Glomerular visceral epithelial cell (primary cell): ENCODE measurements around the gene KIAA2012.
A peak's percentile ranks its signal among the peaks of the same experiment; 100 is the strongest.
"Not testable (repeated sequence)": the region's sequence is repeated elsewhere in the genome, so short reads cannot be mapped to it uniquely, and the experiment has no call there.

Experiments used
- DNase-seq: peaks from one replicate; pipeline ENCODE4 v3.0.0-alpha.2; 2016; ENCODE audit errors: extremely low spot score

Gene KIAA2012

DNA sequence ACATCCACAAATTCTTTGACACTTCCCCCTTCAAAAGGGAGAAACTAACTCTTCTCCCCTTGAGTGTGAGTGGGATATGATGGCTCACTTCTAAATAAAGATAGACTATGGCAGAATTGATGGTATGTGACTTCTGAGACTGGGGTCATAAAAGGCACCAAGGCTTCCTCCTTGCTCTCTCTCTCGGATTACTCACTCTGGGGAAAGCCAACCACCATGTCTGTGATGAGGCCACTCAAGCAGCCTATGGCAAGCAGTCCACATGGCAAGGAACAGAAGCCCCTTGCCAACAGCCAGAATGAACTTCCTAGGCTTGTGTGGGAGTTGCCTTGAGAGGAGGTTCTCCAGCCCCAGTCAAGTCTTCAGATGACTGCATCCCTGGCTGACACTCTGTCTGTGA is 43.6 kb downstream of the KIAA2012 start:
- DNase-seq = no peak

GRCh38 chr2:202118168-202118567 is 45.1 kb downstream of the KIAA2012 start:
- DNase-seq = no peak

GRCh38 chr2:202120828-202121227 is 47.8 kb downstream of the KIAA2012 start:
- no peak for DNase-seq

DNA sequence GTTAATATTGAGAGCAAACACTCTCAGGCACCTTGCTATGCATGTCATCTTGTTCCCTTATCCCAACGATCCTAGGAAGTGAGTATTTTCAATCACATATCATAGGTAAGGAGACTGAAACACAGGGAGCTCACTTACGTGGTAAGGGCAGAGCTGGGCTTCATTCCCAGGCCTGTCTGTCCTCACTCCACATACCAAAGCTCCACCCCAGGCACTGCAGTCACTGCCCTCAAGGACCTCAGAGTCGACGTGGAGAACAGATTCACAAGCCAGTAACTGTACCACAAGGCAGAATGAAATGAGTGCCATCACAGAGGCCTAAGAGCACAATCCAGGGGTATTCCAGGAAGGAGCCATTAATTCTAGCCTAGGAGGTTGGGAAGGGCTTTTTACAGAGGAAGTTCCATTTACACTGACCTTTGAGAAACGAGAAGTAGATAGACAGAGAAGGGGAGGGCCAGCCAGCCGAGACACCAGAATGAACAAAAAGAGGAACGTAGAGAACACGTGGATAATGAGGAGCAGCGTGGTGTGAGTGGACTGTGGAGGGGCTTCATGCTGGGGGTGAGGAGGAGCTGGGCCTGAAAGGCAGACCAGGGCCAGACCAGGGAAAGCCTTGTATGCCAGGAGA is 48.6 kb downstream of the KIAA2012 start:
- DNase-seq = no peak

GRCh38 chr2:202122163-202122540 is 49.1 kb downstream of the KIAA2012 start:
- DNase-seq = no peak

GRCh38 chr2:202122980-202123720 is 50.1 kb downstream of the KIAA2012 start:
- DNase-seq = no peak

DNA sequence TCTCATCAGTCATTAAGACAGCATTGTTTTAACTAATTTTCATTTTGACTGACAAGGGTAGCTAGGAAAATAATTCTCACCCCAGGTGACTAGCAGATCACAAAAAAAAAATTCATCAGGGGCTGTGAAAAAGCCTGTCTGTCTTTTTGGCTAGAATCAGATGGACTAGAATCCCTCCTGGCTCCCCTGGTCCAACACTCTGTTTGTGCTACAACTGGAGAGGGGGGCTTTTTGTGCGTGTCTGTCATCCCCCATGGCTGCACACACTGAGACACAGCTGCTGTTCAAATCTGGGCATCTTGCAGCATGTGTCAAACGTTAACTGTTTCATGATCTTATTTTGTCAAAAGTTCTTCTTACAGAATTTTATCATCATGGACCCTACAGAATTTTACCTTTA is 51.2 kb downstream of the KIAA2012 start:
- DNase-seq = no peak

- DNase-seq = no peak
Observed at GRCh38 chr2:202127687-202128331, 54.8 kb downstream of the KIAA2012 start.

- DNase-seq = no peak
Observed at GRCh38 chr2:202129841-202130240, 56.8 kb downstream of the KIAA2012 start.

- no peak for DNase-seq
Observed at GRCh38 chr2:202133200-202133908, 60.3 kb downstream of the KIAA2012 start.

DNA sequence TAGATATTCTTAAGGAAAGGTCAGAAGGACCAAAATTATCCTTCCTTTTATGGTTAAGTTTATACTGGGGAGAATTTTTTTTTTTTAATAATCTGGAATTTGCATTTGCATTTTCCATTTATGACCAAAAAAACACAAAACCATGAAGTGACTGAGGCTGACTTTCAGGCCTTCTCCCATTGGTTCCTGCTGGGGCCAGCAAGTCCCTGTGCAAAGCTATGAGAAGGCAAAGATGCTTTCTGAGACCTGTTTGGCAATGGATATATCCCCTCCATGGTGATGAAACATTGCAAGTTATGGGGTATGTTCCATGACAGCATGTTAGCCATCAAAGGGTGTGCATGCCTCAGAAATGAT is 60.8 kb downstream of the KIAA2012 start:
- no peak for DNase-seq

DNA sequence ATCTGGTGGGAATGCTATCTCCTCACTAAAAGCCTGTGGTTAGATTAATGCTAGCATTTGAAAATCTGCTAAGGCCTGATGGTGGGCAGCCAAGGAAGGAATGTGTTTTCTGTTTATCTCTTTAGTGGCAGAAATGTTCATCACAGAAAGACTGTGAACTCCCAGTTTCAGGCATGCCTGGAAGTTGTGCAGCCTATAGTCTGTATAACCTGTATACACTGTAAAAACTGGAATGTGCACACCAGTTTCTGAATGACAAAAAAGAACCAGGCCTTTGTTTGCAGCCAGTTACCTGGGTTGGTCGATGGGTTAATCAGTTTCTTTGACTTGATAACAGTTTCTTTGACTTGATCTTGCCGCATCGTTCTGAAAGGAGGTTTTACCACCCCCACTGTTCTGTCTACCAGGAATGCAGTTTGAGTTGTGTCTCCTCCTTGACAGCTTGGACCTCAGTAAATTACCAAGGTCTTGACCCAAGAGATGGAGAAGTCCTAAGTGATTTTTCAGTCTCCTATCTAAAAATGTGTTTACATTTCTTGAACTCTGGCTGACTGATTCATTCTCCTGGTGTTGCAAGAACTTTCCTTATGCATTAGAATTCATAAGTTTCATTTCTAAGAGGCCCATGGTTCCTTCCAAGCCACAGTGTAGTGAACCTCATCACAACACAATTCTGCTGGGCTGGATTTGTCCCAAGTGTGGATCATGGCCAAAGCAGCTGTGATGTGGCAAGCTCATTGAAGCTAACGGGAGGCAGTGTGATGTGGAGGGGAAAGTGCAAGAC is 62.2 kb downstream of the KIAA2012 start:
- peak; percentile 86 for DNase-seq

- DNase-seq = not testable (repeated sequence)
Observed at GRCh38 chr2:202136039-202136438, 63.0 kb downstream of the KIAA2012 start.

- DNase-seq = no peak
Observed at GRCh38 chr2:202136526-202136925, 63.5 kb downstream of the KIAA2012 start.

DNA sequence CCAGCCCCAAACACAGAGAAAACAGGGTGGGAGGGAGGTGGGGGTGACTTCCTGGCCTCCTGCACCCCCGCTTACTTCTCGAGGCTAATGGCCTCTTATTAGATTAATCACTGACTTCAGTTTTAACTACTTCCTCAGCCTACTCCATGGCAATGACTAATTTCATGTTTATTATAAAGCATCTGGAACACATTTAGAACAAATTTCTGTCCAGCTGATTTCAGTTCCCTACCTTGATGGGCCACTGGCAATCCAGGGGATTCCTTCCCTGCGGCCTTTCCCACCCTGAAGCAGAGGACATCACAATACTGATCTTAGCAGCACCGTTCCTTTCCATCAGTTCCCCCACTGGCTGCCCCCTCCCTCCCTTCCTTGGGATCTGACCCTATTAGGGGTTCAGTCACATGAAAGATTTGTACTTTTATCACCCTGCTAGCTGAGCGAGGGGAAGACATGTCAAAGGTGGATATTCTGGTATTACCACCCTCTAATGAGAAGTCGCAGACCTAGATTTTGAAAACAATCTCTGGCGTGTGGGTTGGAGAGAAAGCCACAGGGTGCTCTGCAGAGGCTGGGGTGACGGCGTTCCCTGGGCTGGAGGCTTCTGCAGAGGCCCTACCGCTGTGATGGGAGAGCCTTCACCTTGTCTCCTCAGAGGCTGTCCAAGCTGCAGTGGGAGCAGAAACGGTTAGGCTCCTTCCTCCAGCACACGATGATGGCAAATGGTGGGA is 67.6 kb downstream of the KIAA2012 start:
- no peak for DNase-seq

DNA sequence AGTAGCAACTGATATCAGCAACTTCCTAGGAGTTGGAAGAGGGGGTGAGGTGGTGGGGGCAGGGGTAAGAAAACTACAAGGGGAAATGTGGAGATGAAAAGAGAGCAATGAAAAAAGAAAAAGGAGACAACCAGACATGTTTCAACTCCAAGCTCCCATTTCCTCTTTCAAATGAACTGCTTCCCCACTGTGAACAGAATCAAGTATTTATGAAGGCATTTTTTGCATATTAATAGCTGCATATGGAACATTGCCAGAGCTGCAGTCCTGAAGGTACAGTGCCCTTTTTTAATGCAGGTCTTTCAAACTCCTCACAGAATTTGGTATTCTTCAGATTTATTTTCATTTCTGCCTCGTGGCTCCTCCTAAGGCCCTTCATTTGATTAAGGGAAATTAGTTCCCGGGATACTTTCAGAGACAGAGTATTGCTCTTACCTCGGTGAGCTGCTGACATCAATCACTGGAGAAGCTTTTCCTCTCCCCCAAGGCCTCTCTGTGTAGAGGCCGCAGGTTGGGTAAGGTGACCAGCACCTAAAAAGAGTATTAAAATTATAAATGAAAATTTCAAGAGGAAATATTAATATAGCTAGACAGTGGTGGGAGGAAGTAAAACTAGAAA is 68.4 kb downstream of the KIAA2012 start:
- DNase-seq = no peak

GRCh38 chr2:202142540-202142939 is 69.5 kb downstream of the KIAA2012 start:
- DNase-seq = no peak

DNA sequence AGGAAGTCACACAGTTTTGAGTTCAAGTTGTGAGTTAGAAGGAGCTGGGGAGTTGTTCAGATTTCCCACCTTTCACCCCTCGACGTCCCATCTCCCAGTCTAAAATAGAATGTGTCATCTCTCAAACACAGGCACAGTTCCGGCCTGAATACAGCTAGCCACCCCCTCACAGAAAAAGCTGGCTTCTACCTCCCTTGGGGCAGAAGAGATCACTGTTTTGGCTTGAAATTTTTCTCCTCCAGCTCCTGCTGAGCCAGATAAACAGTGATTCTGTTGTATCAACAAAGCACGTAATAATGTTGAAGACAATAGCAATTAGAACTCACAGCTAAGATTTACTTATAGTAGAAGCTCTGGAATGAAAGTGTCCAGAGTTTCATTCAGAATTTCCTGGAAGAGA is 74.7 kb downstream of the KIAA2012 start:
- DNase-seq = no peak

- DNase-seq = no peak
Observed at GRCh38 chr2:202148515-202149154, 75.6 kb downstream of the KIAA2012 start.

GRCh38 chr2:202149155-202149762 is 76.2 kb downstream of the KIAA2012 start:
- DNase-seq = no peak
